DND-41 (cell line): ENCODE data around the gene NAPB.

Experiments
- ATAC-seq: fragments of 200-7000 bp; cut with Tn5 transposase; 3 replicates; pipeline ENCODE4 v1.9.1; 2021; ENCODE audit warnings: low read depth; ENCODE audit not compliant: insufficient read depth
- DNase-seq: peaks from one replicate; pipeline ENCODE4 v3.0.0-alpha.2; 2020
- H2AFZ ChIP-seq: 2 replicates; pipeline ENCODE4 v1.6.0; 2012; ENCODE audit warnings: low read depth, low read length
- H3K27ac ChIP-seq: 2 replicates; pipeline ENCODE4 v1.5.1; 2012; ENCODE audit warnings: low read length, inconsistent platforms
- H3K27me3 ChIP-seq: fragments of 200-600 bp; sonication (generic); 2 replicates; pipeline ENCODE4 v1.6.0; 2012; ENCODE audit warnings: low read length, mild to moderate bottlenecking, inconsistent platforms; ENCODE audit not compliant: insufficient read depth, poor library complexity
- H3K36me3 ChIP-seq: 2 replicates; pipeline ENCODE4 v1.5.1; 2012; ENCODE audit warnings: low read length, inconsistent platforms; ENCODE audit not compliant: insufficient read depth
- H3K4me1 ChIP-seq: 2 replicates; pipeline ENCODE4 v1.5.1; 2012; ENCODE audit warnings: mild to moderate bottlenecking, low read length; ENCODE audit not compliant: insufficient read depth
- H3K4me2 ChIP-seq: 2 replicates; pipeline ENCODE4 v1.6.0; 2012; ENCODE audit warnings: mild to moderate bottlenecking, moderate library complexity, low read length, inconsistent platforms; ENCODE audit not compliant: insufficient read depth
- H3K4me3 ChIP-seq, 2 experiments: fragments of 200-600 bp in 1 of 2; shearing (Covaris generic) in 1 of 2; 2 replicates each; pipeline ENCODE4 v1.5.1; 2012 to 2016; ENCODE audit warnings: inconsistent platforms in 2 of 2, low read length in 2 of 2, mild to moderate bottlenecking in 2 of 2, low read depth in 1 of 2, moderate library complexity in 1 of 2
- H3K79me2 ChIP-seq: 2 replicates; pipeline ENCODE4 v1.6.0; 2012; ENCODE audit warnings: low read length, inconsistent platforms; ENCODE audit not compliant: insufficient read depth
- H3K9ac ChIP-seq: 2 replicates; pipeline ENCODE4 v1.6.0; 2012; ENCODE audit warnings: low read depth, mild to moderate bottlenecking, inconsistent platforms, low read length, moderate library complexity
- H3K9me3 ChIP-seq: 2 replicates; pipeline ENCODE4 v1.5.1; 2012; ENCODE audit warnings: low read length, moderate library complexity, mild to moderate bottlenecking, inconsistent platforms; ENCODE audit not compliant: insufficient read depth, severe bottlenecking
- H4K20me1 ChIP-seq: 2 replicates; pipeline ENCODE4 v1.6.0; 2012; ENCODE audit warnings: low read length; ENCODE audit not compliant: insufficient read depth
- EZH2 ChIP-seq: IDR thresholded peaks from 3 replicates; pipeline ENCODE4 v1.6.1; 2012; ENCODE audit warnings: borderline replicate concordance, low read depth, mild to moderate bottlenecking, moderate library complexity, low read length, inconsistent platforms; ENCODE audit not compliant: severe bottlenecking
- TF ChIP-seq, protein P1 (sequence below): IDR thresholded peaks from 2 replicates; pipeline ENCODE4 v1.5.1; 2012; ENCODE audit warnings: borderline replicate concordance, low read length, moderate library complexity, mild to moderate bottlenecking; ENCODE audit not compliant: poor library complexity, severe bottlenecking; ENCODE audit errors: extremely low read depth

Gene NAPB

DNA sequence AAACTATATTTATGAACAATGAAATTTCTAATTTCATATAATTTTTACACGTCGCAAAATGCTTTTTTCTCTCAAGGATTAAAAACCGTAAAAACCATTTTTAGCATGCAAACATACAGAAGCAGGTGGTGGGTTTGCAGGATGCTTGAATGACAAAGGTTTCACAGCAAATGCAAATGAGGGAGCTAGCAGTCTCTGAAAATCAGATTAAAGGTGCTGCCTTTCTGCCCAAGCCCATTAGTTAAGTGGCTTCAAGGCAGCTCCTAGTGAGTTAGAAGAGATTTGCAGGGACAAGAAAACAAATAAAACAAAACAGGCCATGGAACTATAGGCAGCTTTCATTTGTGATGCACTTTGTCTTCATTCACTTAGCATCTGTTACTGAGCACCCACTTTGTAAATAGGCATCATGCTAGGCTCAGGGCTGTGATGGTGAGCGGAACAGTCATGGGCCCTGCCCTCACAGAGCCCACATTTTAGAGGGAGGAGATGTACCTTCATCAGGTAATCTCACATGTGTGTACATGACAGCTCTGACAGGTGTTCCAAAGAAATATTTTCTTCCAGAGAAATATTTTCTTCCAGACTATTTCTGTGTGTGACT, 29.5 kb downstream of the NAPB start:
- ATAC-seq (no peak), DNase-seq (no peak)
- no peaks in the 10 kb centered on the region; the same call in 1 of the 2 replicates for H3K79me2 ChIP-seq
- H4K20me1 ChIP-seq, result peaks cover 7% of the 10 kb centered on the region; the same call in 1 of the 2 replicates
- no peak for TF ChIP-seq EZH2
- TF ChIP-seq, protein P1, sequence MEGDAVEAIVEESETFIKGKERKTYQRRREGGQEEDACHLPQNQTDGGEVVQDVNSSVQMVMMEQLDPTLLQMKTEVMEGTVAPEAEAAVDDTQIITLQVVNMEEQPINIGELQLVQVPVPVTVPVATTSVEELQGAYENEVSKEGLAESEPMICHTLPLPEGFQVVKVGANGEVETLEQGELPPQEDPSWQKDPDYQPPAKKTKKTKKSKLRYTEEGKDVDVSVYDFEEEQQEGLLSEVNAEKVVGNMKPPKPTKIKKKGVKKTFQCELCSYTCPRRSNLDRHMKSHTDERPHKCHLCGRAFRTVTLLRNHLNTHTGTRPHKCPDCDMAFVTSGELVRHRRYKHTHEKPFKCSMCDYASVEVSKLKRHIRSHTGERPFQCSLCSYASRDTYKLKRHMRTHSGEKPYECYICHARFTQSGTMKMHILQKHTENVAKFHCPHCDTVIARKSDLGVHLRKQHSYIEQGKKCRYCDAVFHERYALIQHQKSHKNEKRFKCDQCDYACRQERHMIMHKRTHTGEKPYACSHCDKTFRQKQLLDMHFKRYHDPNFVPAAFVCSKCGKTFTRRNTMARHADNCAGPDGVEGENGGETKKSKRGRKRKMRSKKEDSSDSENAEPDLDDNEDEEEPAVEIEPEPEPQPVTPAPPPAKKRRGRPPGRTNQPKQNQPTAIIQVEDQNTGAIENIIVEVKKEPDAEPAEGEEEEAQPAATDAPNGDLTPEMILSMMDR, result no peak
- no peak overlapping the region for H3K4me3 ChIP-seq
- H3K27ac ChIP-seq, result no peak overlapping the region
- no peak overlapping the region for H3K4me2 ChIP-seq
- no peaks in the 10 kb centered on the region for H3K27me3 ChIP-seq
- H3K36me3 ChIP-seq, result peaks cover 70% of the 10 kb centered on the region
- no peaks in the 10 kb centered on the region for H3K4me1 ChIP-seq
- H2AFZ ChIP-seq, result no peak overlapping the region
- H3K9ac ChIP-seq, result no peak overlapping the region
- H3K9me3 ChIP-seq, result no peaks in the 10 kb centered on the region

DNA sequence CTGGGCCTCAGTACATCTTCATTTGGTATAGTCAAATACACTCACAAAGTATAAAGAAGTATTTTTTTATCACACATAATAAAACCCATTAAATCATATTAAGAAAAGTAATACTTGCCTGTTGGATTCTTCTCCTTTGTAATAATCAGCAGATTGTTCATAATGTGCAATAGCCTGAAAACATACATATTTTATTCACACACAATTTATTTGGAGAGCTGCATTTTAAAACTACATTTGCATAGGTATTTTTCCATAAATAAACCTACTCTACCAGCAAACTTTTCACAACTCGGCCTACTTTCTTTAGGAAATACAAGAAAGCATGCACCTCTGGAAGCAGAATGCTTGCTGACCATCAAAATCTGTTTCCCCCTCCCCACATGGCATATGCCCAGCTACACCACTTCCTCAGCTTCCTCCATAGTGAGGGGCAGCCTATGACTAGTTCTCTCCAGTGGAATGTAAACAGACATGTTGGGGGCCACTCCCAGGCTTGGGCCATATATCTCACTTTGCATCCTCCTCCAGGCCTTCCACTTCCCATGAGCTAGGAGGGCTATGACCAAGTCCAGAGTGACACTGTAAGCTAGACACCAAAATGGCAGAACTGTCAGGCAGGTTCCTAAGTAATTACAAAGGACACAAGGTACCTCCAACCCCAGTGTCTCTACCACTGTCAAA, 31.1 kb downstream of the NAPB start:
- peaks cover 3% of the 10 kb centered on the region; the same call in 1 of the 2 replicates for H3K79me2 ChIP-seq
- H3K9me3 ChIP-seq, result no peaks in the 10 kb centered on the region

DNA sequence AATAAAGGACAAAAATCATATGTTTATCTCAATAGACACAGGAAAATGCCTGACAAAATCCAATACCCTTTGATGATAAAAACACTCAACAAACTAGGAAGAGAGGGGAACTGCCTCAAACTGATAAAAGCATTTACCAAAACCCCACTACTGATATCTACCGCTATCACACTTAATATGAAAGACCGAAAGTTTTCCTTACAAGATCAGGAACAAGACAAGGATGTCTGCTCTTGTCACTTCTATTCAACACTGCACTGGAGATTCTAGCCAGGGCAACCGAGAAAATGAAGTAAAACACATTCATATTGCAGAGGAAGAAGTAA, 34.2 kb downstream of the NAPB start:
- peaks cover 3% of the 10 kb centered on the region; the same call in 1 of the 2 replicates for H4K20me1 ChIP-seq
- DNase-seq (no peak), ATAC-seq (no peak)
- H3K4me1 ChIP-seq, result no peaks in the 10 kb centered on the region
- no peak overlapping the region for H3K4me2 ChIP-seq
- no peak overlapping the region for H3K27ac ChIP-seq
- peaks cover 53% of the 10 kb centered on the region for H3K36me3 ChIP-seq
- H3K4me3 ChIP-seq, result no peak overlapping the region
- H2AFZ ChIP-seq, result no peak overlapping the region
- no peak overlapping the region for H3K9ac ChIP-seq
- no peaks in the 10 kb centered on the region for H3K9me3 ChIP-seq
- peaks cover 3% of the 10 kb centered on the region; the same call in 1 of the 2 replicates for H3K79me2 ChIP-seq
- no peaks in the 10 kb centered on the region for H3K27me3 ChIP-seq
- TF ChIP-seq EZH2, result no peak
- TF ChIP-seq, protein P1, result no peak

More for the DNA sequence above, 31.1 kb downstream of the NAPB start:
- Histone ChIP-seq H3K4me1 (no peaks in the 10 kb centered on the region), H3K4me2 (no peak overlapping the region), H3K36me3 (peaks cover 69% of the 10 kb centered on the region), H3K9ac (no peak overlapping the region), H3K4me3 (no peak overlapping the region), H2AFZ (no peak overlapping the region), H4K20me1 (peaks cover 7% of the 10 kb centered on the region; the same call in 1 of the 2 replicates), H3K27ac (no peak overlapping the region), H3K27me3 (no peaks in the 10 kb centered on the region)
- DNase-seq, result no peak
- no peak for ATAC-seq
- TF ChIP-seq EZH2, result no peak
- TF ChIP-seq, protein P1, result no peak
